AG08396 (cell line): ENCODE data around the gene KLHL26.
"Not testable (repeated sequence)": the region's sequence is repeated elsewhere in the genome, so short reads cannot be mapped to it uniquely, and the experiment has no call there.

Experiments used
- DNase-seq: peaks from one replicate; pipeline ENCODE4 v3.0.0; 2012; ENCODE audit warnings: low spot score, mixed read lengths

The KLHL26 gene

DNA sequence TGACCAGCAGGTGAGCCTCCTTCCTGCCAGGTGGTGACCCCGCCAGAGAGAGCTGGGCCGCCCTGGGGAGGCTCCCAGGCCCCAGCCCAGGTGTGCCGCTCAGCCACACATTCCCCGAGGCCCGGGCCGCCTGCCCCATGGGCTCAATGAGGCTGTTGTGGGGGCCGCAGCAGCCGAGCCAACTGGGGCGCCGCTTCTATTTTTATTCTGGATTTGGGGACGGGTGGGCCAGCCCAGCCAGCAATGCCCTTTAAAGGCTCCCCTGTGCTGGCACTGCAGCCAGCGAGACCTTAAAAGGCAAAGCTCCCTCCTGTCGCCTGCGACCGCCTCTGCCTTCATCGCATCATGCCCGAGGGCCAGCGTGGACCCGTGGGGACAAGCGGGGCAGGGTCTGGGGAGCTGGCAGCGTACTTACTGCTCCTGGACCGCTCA lies 29.0 kb downstream of the KLHL26 start:
- DNase-seq, result no peak

DNA sequence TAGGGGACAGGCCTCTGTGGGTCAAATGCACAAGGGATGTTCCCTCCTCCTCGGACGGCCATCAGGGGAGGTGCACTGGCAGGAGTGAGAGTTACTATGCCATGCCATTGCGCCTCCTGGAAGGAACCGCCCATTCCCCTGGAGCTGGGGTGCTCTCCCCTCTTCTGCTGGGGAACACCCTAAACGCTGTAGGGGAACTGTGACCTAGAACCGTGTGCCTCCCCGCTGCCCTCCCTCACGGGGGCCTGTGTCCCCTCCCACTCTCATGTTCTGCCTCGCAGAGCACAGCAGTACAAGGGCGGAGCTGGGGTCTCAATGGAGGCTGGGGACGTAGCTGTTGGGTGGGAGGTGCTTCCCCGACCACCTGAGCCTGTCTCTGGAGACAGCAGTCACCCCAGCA lies 29.5 kb downstream of the KLHL26 start:
- DNase-seq, result no peak

GRCh38 chr19:18666784-18667183 lies 30.0 kb downstream of the KLHL26 start:
- no peak for DNase-seq

DNA sequence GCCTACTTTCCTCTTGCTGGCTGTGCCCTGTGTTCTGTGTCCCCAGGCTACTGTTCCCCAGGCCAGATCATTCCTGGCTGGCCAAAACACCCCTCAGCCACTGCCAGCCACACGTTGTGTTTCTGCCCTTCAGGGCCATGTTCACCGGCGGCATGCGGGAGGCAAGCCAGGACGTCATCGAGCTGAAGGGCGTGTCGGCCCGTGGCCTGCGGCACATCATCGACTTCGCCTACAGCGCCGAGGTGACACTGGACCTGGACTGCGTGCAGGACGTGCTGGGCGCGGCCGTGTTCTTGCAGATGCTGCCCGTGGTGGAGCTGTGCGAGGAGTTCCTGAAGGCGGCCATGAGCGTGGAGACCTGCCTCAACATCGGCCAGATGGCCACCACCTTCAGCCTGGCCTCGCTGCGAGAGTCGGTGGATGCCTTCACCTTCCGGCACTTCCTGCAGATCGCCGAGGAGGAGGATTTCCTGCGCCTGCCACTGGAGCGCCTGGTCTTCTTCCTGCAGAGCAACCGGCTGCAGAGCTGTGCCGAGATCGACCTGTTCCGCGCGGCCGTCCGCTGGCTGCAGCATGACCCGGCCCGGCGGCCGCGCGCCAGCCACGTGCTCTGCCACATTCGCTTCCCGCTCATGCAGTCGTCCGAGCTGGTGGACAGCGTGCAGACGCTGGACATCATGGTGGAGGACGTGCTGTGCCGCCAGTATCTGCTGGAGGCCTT lies 30.9 kb downstream of the KLHL26 start:
- DNase-seq, result no peak

DNA sequence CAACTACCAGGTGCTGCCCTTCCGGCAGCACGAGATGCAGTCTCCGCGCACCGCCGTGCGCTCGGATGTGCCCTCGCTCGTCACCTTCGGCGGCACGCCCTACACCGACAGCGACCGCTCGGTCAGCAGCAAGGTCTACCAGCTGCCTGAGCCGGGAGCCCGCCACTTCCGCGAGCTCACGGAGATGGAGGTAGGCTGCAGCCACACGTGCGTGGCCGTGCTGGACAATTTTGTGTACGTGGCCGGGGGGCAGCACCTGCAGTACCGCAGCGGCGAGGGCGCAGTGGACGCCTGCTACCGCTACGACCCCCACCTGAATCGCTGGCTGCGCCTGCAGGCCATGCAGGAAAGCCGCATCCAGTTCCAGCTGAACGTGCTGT lies 31.4 kb downstream of the KLHL26 start:
- no peak for DNase-seq

- no peak for DNase-seq
Observed at GRCh38 chr19:18668744-18669523, 32.1 kb downstream of the KLHL26 start.

DNA sequence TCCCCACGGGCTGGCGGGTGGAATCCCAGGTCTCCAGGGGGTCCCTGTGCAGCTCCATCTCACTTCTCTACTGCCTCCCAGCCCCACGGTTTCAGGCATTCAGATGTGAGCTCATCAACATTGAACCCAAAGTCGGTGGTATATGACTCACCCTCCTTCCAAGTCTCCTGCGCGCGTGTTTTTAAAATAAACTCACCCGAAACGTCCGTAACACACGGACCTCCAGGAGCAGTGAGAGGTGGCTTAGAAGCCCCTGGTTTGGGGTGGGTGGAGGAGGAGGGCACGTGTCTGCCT lies 32.6 kb downstream of the KLHL26 start:
- DNase-seq, result no peak

- no peak for DNase-seq
Observed at GRCh38 chr19:18669883-18670282, 33.1 kb downstream of the KLHL26 start.

DNA sequence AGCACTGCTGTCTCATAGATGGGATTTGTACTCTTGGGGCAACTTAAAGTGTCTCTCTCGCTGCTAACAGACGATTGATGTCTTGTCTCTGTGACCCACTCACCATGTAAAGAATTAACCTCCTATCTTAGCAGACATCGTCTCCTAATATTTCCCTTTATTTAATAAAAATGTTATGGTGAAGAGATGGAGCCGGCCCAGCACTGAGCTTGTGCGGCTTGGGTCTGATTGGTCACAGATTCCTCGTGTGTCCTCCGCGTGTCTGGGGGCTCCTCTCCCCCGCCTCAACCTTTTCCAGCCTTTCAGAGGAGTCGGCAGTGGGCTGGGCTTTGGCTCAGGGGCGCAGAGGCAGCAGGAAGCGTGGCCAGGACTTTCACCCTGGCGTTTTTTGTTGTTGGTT lies 33.5 kb downstream of the KLHL26 start:
- no peak for DNase-seq

DNA sequence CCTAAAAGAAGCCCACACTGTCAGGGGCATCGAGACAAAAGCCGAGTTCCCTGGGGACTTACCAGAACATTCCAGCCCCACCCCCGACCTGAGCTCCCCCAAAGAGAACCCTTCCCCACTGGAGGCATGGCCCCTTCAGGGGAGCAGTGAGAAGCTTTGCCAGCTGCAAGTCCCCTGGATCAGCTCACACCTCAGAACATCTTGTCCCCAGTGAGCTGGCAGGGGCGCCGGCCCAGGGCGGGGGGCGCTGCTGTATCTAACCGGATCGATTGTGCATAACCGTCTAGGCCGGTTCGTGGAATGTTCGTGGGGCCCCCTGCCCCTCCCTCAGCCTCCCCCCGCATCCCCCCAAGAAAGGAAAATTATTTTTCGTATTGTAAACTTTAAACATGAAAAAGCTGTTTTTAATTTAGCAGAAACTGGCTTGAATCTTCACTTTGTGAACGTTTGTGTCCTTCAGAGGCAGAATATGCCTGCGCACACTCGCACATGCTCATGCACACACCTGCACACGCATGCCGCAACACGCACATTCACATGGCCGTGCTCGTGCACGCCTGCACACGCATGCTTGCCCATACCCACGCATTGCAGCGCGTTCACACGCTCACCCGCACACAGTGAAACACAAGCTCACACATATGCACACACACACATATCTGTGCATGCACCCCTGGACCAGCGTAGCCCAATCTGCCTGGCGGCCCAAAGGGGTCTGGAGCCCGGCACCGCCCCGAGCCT lies 34.6 kb downstream of the KLHL26 start:
- DNase-seq, result no peak

DNA sequence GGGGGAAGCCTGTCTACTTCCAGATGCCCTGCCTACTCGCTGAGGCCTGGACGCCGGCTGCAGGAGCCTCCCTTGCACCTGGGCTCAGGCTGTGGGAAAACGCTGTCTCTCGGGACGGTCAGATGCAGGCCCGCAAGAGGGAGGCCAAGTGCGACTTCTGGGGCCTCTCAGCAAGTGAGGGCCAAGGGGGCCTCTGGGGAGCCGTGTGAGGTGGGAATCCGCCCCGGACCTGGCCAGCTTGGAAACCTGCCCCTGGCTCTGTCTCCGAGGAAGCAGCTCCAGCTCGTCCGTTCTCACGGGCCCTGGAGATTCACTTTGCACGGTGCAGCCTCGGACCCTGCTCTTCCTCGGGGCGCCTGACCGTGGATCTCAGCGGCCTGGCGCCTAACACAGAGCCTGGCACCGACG lies 35.2 kb downstream of the KLHL26 start:
- DNase-seq, result no peak

DNA sequence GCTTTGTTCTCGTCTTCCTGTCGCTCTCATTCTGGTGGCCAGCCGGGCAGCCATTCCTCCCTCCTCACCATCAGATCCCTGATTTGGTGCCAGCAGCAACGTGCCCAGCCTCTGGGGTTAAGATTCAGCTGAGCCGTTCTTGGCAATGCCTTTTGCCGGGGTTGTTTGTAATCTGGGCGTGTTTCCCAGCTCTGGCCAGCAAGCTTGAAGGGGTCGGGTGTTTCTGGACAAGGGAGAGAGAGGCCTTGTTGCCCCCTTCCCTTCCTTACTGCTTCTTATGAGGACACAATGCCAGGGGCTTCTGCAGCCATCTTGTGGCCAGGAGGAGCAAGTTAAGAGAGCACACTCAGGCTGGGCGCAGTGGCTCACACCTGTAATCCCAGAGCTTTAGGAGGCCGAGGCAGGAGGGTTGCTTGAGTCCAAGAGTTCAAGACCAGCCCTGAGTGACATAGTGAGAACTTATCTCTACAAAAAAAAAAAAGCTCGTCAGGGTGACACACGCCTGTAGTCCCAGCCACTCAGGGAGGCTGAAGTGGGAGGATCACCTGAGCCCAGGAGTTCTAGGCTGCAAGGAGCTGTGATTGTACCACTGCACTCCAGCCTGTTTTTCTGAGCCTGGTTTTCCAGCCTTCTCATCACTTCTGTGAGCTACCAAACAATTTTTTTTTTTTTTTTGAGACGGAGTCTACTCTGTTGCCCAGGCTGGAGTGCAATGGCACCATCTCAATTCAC lies 35.9 kb downstream of the KLHL26 start:
- no peak for DNase-seq

DNA sequence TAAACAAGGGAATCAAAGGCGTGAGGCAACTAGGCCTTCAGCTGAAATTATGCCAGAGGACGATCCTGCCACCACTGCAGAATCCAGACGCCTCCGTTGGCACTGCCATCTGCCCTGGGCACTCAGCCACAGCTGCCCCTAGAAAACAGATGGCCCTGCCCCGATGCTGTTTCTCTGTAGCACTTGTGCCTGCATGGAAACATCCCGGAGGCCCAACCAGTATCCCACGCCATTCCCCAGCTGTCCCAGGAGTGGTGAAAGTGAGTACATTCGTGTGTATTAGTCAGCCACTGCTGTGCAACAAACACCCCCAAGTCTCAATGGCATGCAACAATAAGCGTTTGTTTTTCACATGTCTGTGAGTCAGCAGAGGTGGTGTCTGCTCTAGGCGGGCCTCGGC lies 37.8 kb downstream of the KLHL26 start:
- DNase-seq, result no peak

GRCh38 chr19:18675779-18676178 lies 39.0 kb downstream of the KLHL26 start:
- no peak for DNase-seq

GRCh38 chr19:18676692-18677091 lies 39.9 kb downstream of the KLHL26 start:
- no peak for DNase-seq

DNA sequence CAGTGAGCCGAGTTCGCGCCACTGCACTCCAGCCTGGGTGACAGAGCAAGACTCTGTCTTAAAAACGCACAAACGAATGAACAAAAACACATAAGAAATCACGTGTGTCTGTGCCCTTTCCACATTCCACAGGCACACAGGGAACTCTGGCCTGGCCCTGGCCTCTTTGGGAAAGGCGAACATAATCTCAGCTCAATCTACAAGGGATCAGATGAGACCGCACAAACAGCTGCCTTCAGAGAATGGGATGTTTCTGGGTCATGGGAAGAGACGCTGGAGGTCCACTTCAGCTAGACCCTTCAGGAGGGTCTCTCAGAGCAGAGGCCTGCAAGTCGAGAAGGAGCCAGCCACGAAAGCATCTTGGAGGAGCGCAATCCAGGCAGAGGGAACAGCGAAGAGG lies 40.3 kb downstream of the KLHL26 start:
- no peak for DNase-seq

- DNase-seq, result not testable (repeated sequence)
Observed at GRCh38 chr19:18680148-18680547, 43.3 kb downstream of the KLHL26 start.

GRCh38 chr19:18682807-18683108 lies 45.9 kb downstream of the KLHL26 start:
- DNase-seq, result no peak

- peak; percentile 100 for DNase-seq
Observed at GRCh38 chr19:18683109-18683957, 46.5 kb downstream of the KLHL26 start, which contains the start of gene CRTC1. TSS of gene CRTC1 (plus strand) at chr19:18683680. CDS start at chr19:18683703, 23 bp downstream.

DNA sequence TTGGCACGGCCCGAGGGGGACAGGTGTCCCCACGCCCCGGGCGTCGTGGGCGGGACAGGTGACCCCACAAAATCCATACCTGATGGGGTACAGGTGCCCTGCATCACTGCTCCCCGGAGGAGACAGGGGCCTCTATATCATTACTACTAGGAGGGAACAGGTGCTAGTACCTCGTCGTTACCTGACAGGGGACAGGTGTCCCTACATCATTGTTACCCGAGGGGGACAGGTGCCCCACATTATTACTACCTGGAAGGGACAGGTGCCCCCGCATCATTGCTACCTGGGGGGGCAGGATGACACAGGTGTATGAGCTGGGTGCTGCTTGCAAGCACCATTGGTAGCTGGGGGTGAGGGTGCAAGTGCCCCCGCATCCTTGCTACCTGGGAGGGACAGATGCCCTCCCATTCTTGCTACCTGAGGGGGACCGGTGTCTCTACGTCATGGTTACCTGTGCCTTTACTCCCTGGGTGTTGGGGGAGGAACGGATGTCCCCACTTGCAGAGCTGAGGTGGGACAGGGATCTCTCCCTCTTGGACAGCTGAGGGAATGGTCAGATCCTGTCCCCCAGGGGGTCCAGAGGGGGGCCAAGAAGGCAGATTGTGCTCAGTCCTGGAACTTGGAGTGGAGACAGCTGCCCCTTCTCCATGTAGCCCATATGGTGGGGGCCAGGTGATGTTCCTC lies 47.3 kb downstream of the KLHL26 start:
- DNase-seq, result no peak

GRCh38 chr19:18684642-18684993 lies 47.8 kb downstream of the KLHL26 start:
- DNase-seq, result no peak
